ENCODE results near the gene NOS3. TPM values are rescaled to one million over a fixed set of nuclear protein-coding genes. Genes with fewer than 3 reads are reported as not detected.

NOS3 gene
- total RNA-seq, 1 donor from 2014 or later: 1.8 TPM

DNA sequence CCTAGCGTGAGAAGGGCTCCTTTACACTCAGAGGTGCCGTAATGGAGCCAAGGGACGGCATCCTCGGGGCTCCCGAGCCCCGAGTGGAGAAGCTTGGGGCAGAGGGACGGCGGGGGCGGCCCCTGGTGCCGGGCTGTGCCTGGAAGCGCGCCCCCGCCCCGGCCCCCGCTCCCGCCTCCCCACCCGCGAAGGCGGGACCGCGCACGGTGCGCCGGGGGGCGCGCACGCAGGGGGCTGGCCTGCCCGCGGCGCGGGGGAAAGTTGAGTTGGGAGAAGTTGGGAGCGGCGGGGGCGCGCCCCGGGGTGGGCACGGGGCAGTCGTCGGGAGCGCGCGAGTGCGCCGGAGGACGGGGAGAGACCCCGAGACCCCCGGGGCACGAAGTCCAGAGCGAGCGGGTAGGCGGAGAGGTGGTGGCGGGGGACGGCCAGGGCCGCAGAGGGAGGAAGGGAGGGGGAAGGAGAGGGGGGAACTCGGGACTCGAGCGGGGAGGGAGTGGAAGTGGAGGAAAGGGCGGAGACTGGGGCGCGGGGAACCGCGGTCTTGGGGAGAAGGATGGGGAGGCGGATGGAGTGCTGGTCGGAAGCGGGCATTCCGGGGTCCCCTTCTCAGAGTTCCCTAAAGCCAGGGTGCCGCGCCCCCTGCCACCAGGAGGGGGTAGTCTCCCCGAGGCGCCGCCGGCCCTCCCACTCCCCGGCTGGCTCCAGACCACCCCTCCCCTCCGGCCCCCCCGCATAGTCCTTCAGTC, 68.7 kb downstream of the NOS3 start, which contains the start of gene SLC4A2:
Gene SLC4A2, plus strand, starts transcription at position 223 of the 746 bp plus-strand sequence. CDS start 2,399 bp downstream, outside the sequence.
- Histone ChIP-seq H3K4me1 (ENCODE audit: insufficient read depth, low read length) (peaks cover 54% of the 10 kb centered on the region), H3K9me3 (ENCODE audit: insufficient read depth, low read depth, low read length) (no peaks in the 10 kb centered on the region), H3K27me3 (ENCODE audit: insufficient read depth, low read length) (no peaks in the 10 kb centered on the region), H3K4me3 (ENCODE audit: insufficient read depth, low read depth, low read length) (peak within 1 kb of the TSS; percentile 80), H3K27ac (ENCODE audit: low read depth, low read length) (peak within 1 kb of the TSS; percentile 93), H4K20me1 (ENCODE audit: insufficient read depth, low read length) (peaks cover 48% of the 10 kb centered on the region), H3K36me3 (ENCODE audit: insufficient read depth, low read length) (no peaks in the 10 kb centered on the region), H3K4me2 (ENCODE audit: low read length) (peak within 1 kb of the TSS; percentile 91), H2AFZ (ENCODE audit: low read depth, low read length) (peak within 1 kb of the TSS; percentile 70), H3K79me2 (ENCODE audit: insufficient read depth, low read length) (peaks cover 41% of the 10 kb centered on the region), H3K9ac (ENCODE audit: low read length) (peak within 1 kb of the TSS; percentile 81)
- Mint-ChIP-seq H3K4me1 (ENCODE audit: low read depth, unreplicated experiment) (peaks cover 31% of the 10 kb centered on the region), H3K36me3 (ENCODE audit: low read depth, unreplicated experiment) (peaks cover 4% of the 10 kb centered on the region), H3K4me3 (ENCODE audit: unreplicated experiment) (peak within 1 kb of the TSS; percentile 94), H3K9me3 (ENCODE audit: unreplicated experiment) (peaks cover under 1% of the 10 kb centered on the region), H3K27me3 (ENCODE audit: low read depth, unreplicated experiment) (peaks cover 3% of the 10 kb centered on the region), H3K27ac (ENCODE audit: unreplicated experiment) (peak within 1 kb of the TSS; percentile 97)
- DNase-seq (ENCODE audit: low read depth) (no peak), FAIRE-seq (no peak)
- TF ChIP-seq, protein P1, sequence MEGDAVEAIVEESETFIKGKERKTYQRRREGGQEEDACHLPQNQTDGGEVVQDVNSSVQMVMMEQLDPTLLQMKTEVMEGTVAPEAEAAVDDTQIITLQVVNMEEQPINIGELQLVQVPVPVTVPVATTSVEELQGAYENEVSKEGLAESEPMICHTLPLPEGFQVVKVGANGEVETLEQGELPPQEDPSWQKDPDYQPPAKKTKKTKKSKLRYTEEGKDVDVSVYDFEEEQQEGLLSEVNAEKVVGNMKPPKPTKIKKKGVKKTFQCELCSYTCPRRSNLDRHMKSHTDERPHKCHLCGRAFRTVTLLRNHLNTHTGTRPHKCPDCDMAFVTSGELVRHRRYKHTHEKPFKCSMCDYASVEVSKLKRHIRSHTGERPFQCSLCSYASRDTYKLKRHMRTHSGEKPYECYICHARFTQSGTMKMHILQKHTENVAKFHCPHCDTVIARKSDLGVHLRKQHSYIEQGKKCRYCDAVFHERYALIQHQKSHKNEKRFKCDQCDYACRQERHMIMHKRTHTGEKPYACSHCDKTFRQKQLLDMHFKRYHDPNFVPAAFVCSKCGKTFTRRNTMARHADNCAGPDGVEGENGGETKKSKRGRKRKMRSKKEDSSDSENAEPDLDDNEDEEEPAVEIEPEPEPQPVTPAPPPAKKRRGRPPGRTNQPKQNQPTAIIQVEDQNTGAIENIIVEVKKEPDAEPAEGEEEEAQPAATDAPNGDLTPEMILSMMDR (IDR thresholded peaks at IDR 0.05; ENCODE audit: insufficient read depth, low read depth, low read length): no peak
- no peak for TF ChIP-seq EZH2 (IDR thresholded peaks at IDR 0.05; ENCODE audit: insufficient read depth, low read length)

- Mint-ChIP-seq H3K4me1 (ENCODE audit: low read depth, unreplicated experiment) (peaks cover 31% of the 10 kb centered on the region), H3K27me3 (ENCODE audit: low read depth, unreplicated experiment) (no peaks in the 10 kb centered on the region), H3K27ac (ENCODE audit: unreplicated experiment) (peak overlapping the region; percentile 83), H3K4me3 (ENCODE audit: unreplicated experiment) (peak overlapping the region; percentile 94), H3K36me3 (ENCODE audit: low read depth, unreplicated experiment) (peaks cover 5% of the 10 kb centered on the region), H3K9me3 (ENCODE audit: unreplicated experiment) (no peaks in the 10 kb centered on the region)
- H3K79me2 ChIP-seq (ENCODE audit: insufficient read depth, low read length): peaks cover 46% of the 10 kb centered on the region
- FAIRE-seq (no peak), DNase-seq (ENCODE audit: low read depth) (no peak)
- peak overlapping the region; percentile 93 for H3K27ac ChIP-seq (ENCODE audit: low read depth, low read length)
- no peak overlapping the region for H2AFZ ChIP-seq (ENCODE audit: low read depth, low read length)
- H3K36me3 ChIP-seq (ENCODE audit: insufficient read depth, low read length): peaks cover 2% of the 10 kb centered on the region
- peaks cover 54% of the 10 kb centered on the region for H3K4me1 ChIP-seq (ENCODE audit: insufficient read depth, low read length)
- H3K9me3 ChIP-seq (ENCODE audit: insufficient read depth, low read depth, low read length): no peaks in the 10 kb centered on the region
- H3K27me3 ChIP-seq (ENCODE audit: insufficient read depth, low read length): no peaks in the 10 kb centered on the region
- peak overlapping the region; percentile 81 for H3K9ac ChIP-seq (ENCODE audit: low read length)
- TF ChIP-seq, protein P1 (IDR thresholded peaks at IDR 0.05; ENCODE audit: insufficient read depth, low read depth, low read length): no peak
- TF ChIP-seq EZH2 (IDR thresholded peaks at IDR 0.05; ENCODE audit: insufficient read depth, low read length): no peak
- H3K4me3 ChIP-seq (ENCODE audit: insufficient read depth, low read depth, low read length): peak overlapping the region; percentile 80
- H3K4me2 ChIP-seq (ENCODE audit: low read length): peak overlapping the region; percentile 91
- peaks cover 47% of the 10 kb centered on the region for H4K20me1 ChIP-seq (ENCODE audit: insufficient read depth, low read length)
These were observed 69.2 kb downstream of the NOS3 start for GRCh38 chr7:151060113-151060415.

Measured in astrocyte (in vitro differentiated cells and primary cell).